Panc1 (cell line): ENCODE data around the gene NTNG2. TPM values are rescaled to one million over a fixed set of nuclear protein-coding genes. Genes with fewer than 3 reads are reported as not detected.

Experiments used
- ATAC-seq: fragments of 200-7000 bp; cut with Tn5 transposase; 2 replicates; pipeline ENCODE4 v1.9.1; 2020; ENCODE audit warnings: mild to moderate bottlenecking, moderate library complexity
- BruUV-seq: library from RNA; stranded (reverse); fragments of 400-500 nt; replicated peaks from 2 replicates; lab custom pipeline; 2021; lab: Mats Ljungman, UMichigan
- CTCF ChIA-PET: fragments of 300-600 bp; sonication (Branson Sonifier 250); formaldehyde crosslinking; loops from one replicate; lab custom pipeline; 2022; ENCODE audit warnings: antibody characterized with exemption; lab: Charles Lee
- POLR2A ChIA-PET: fragments of 300-600 bp; sonication (Branson Sonifier 250); formaldehyde crosslinking; loops from one replicate; lab custom pipeline; 2022; ENCODE audit warnings: antibody characterized with exemption; lab: Charles Lee
- DNase-seq: peaks from one replicate; pipeline ENCODE4 v3.0.0-alpha.2; 2010; ENCODE audit warnings: low read depth, low spot score
- H3K27ac ChIP-seq: 2 replicates; pipeline ENCODE4 v1.5.1; 2011; ENCODE audit warnings: mild to moderate bottlenecking, low read length, inconsistent platforms
- H3K27me3 ChIP-seq: fragments of 200-500 bp; sonication (Bioruptor generic); 2 replicates; pipeline ENCODE4 v1.6.0; 2014; ENCODE audit warnings: low read length, inconsistent platforms; ENCODE audit not compliant: control insufficient read depth, insufficient read depth
- H3K36me3 ChIP-seq: fragments of 200-500 bp; sonication (Bioruptor generic); 2 replicates; pipeline ENCODE4 v1.5.1; 2014; ENCODE audit warnings: inconsistent platforms, mild to moderate bottlenecking, low read length, moderate library complexity; ENCODE audit not compliant: control insufficient read depth, insufficient read depth
- H3K4me1 ChIP-seq: 2 replicates; pipeline ENCODE4 v1.5.1; 2011; ENCODE audit warnings: inconsistent platforms, mild to moderate bottlenecking, low read length, moderate library complexity; ENCODE audit not compliant: control insufficient read depth, insufficient read depth
- H3K4me3 ChIP-seq, 2 experiments: 2 replicates each; pipeline ENCODE4 v1.5.1; 2011 to 2012; ENCODE audit warnings: low read depth in 2 of 2, low read length in 2 of 2, mild to moderate bottlenecking in 2 of 2, inconsistent platforms in 1 of 2, moderate library complexity in 1 of 2
- H3K9me3 ChIP-seq: fragments of 200-500 bp; sonication (Bioruptor generic); 2 replicates; pipeline ENCODE4 v1.5.1; 2014; ENCODE audit warnings: low read depth, mild to moderate bottlenecking, inconsistent platforms, low read length, moderate library complexity; ENCODE audit not compliant: control insufficient read depth, insufficient read depth
- CTCF ChIP-seq: fragments of 450-650 bp; IDR thresholded peaks from 2 replicates; pipeline ENCODE4 v1.5.1; 2017; ENCODE audit warnings: mild to moderate bottlenecking
- POLR2AphosphoS5 ChIP-seq: IDR thresholded peaks from 2 replicates; pipeline ENCODE4 v1.6.1; 2012; ENCODE audit warnings: mild to moderate bottlenecking, low read depth, low read length, moderate library complexity
- SIN3A ChIP-seq: IDR thresholded peaks from 2 replicates; pipeline ENCODE4 v1.6.1; 2012; ENCODE audit warnings: low read depth, mild to moderate bottlenecking, low read length, moderate library complexity, borderline replicate concordance; ENCODE audit not compliant: insufficient read depth
- TCF7L2 ChIP-seq: IDR thresholded peaks from 2 replicates; pipeline ENCODE4 v1.6.1; 2011; ENCODE audit warnings: mild to moderate bottlenecking, low read depth, low read length, inconsistent platforms
- in situ Hi-C: cut with HindIII; loops from 2 replicates; pipeline ENCODE4 v1.10.0; 2016; ENCODE audit warnings: low sequenced_read_pairs, low pct_unique_long_range_greater_than_20kb
- intact Hi-C: fragments of 100-400 bp; cut with micrococcal nuclease; formaldehyde crosslinking; loops from one replicate; pipeline ENCODE4 v1.10.0; 2022; ENCODE audit not compliant: unreplicated experiment
- total RNA-seq: library from RNA; stranded (reverse); gene quantifications from one replicate; pipeline ENCODE4 v1.2.1, GENCODE V29; 2021; ENCODE audit not compliant: unreplicated experiment
- TF ChIP-seq, protein P1 (sequence below), 2 experiments: IDR thresholded peaks; 2 replicates each; pipeline ENCODE4 v1.6.1; 2011 to 2012; ENCODE audit warnings: low read depth in 2 of 2, control low read depth in 1 of 2, low read length in 1 of 2, mild to moderate bottlenecking in 1 of 2, moderate library complexity in 1 of 2; ENCODE audit not compliant: insufficient read depth in 1 of 2

The NTNG2 gene
- total RNA-seq, 1 experiment from 2014 or later: 5.1 TPM

DNA sequence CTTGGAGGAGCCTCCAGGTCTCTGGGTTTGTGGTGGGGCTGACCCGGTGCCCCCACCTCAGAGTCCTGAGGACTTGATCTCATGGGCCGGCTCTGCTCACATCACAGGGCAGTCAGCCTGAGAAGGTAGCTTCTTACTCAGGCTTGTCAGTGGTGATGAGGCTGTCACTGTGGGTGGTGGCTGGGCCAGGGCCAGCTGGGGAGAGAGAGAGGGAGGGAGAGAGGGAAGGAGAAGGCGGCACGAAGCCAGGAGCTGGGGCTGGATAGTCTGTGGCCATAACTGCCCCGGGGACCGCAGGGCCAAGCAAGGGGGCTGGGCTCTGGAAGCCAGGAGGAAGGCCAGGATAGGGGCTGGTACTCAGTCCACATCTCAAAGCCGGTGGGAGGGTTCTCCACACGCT lies 6.5 kb downstream of the NTNG2 start:
- no TSS peak for BruUV-seq
- no peak for DNase-seq
- POLR2A ChIA-PET: no interaction called here
- H3K27ac ChIP-seq: no peak overlapping the region
- no peak for ATAC-seq
- no peaks in the 10 kb centered on the region for H3K36me3 ChIP-seq
- in situ Hi-C loops: no loop called here
- CTCF ChIA-PET: interaction anchor here (1.3 kb wide), 1 partner anchor 84 kb away, joined by 4 read pairs; no protein-coding TSS in a partner anchor
- no peak overlapping the region for H3K4me3 ChIP-seq
- no peaks in the 10 kb centered on the region; the same call in 1 of the 2 replicates for H3K4me1 ChIP-seq
- no peaks in the 10 kb centered on the region for H3K27me3 ChIP-seq
- TF ChIP-seq, protein P1, sequence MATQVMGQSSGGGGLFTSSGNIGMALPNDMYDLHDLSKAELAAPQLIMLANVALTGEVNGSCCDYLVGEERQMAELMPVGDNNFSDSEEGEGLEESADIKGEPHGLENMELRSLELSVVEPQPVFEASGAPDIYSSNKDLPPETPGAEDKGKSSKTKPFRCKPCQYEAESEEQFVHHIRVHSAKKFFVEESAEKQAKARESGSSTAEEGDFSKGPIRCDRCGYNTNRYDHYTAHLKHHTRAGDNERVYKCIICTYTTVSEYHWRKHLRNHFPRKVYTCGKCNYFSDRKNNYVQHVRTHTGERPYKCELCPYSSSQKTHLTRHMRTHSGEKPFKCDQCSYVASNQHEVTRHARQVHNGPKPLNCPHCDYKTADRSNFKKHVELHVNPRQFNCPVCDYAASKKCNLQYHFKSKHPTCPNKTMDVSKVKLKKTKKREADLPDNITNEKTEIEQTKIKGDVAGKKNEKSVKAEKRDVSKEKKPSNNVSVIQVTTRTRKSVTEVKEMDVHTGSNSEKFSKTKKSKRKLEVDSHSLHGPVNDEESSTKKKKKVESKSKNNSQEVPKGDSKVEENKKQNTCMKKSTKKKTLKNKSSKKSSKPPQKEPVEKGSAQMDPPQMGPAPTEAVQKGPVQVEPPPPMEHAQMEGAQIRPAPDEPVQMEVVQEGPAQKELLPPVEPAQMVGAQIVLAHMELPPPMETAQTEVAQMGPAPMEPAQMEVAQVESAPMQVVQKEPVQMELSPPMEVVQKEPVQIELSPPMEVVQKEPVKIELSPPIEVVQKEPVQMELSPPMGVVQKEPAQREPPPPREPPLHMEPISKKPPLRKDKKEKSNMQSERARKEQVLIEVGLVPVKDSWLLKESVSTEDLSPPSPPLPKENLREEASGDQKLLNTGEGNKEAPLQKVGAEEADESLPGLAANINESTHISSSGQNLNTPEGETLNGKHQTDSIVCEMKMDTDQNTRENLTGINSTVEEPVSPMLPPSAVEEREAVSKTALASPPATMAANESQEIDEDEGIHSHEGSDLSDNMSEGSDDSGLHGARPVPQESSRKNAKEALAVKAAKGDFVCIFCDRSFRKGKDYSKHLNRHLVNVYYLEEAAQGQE (IDR thresholded peaks at IDR 0.05; ENCODE audit: insufficient read depth in 1 of 2, low read depth in 2 of 2, low read length in 1 of 2): no peak
- no peak for TF ChIP-seq CTCF
- TF ChIP-seq POLR2AphosphoS5: no peak
- TF ChIP-seq TCF7L2: no peak
- no peak for TF ChIP-seq SIN3A
- no peaks in the 10 kb centered on the region for H3K9me3 ChIP-seq
- intact Hi-C loops: loop anchor here (5.0 to 10.0 kb wide), 2 partner anchors 69 to 404 kb away; no protein-coding TSS in a partner anchor

- intact Hi-C loops: loop anchor here (5.0 to 10.0 kb wide), 2 partner anchors 68 to 404 kb away; no protein-coding TSS in a partner anchor
These were observed 7.0 kb downstream of the NTNG2 start for GRCh38 chr9:132168851-132169250.

More at GRCh38 chr9:132168851-132169250, 7.0 kb downstream of the NTNG2 start:
- no TSS peak for BruUV-seq
- Histone ChIP-seq H3K4me1 (no peaks in the 10 kb centered on the region), H3K27me3 (no peaks in the 10 kb centered on the region), H3K36me3 (no peaks in the 10 kb centered on the region), H3K9me3 (no peaks in the 10 kb centered on the region), H3K4me3 (no peak overlapping the region), H3K27ac (no peak overlapping the region)
- no peak for TF ChIP-seq CTCF
- TF ChIP-seq TCF7L2: no peak
- no peak for TF ChIP-seq SIN3A
- TF ChIP-seq POLR2AphosphoS5: no peak
- TF ChIP-seq, protein P1 (IDR thresholded peaks at IDR 0.05; ENCODE audit: insufficient read depth in 1 of 2, low read depth in 2 of 2, low read length in 1 of 2): no peak
- ChIA-PET POLR2A (no interaction called here), CTCF (interaction anchor here (1.3 kb wide), 1 partner anchor 84 kb away, joined by 4 read pairs; no protein-coding TSS in a partner anchor)
- ATAC-seq (no peak), DNase-seq (no peak)
- in situ Hi-C loops: no loop called here
